ENCODE measurements around the gene AKR1B1.

- TF ChIP-seq, protein P1, sequence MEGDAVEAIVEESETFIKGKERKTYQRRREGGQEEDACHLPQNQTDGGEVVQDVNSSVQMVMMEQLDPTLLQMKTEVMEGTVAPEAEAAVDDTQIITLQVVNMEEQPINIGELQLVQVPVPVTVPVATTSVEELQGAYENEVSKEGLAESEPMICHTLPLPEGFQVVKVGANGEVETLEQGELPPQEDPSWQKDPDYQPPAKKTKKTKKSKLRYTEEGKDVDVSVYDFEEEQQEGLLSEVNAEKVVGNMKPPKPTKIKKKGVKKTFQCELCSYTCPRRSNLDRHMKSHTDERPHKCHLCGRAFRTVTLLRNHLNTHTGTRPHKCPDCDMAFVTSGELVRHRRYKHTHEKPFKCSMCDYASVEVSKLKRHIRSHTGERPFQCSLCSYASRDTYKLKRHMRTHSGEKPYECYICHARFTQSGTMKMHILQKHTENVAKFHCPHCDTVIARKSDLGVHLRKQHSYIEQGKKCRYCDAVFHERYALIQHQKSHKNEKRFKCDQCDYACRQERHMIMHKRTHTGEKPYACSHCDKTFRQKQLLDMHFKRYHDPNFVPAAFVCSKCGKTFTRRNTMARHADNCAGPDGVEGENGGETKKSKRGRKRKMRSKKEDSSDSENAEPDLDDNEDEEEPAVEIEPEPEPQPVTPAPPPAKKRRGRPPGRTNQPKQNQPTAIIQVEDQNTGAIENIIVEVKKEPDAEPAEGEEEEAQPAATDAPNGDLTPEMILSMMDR (IDR thresholded peaks at IDR 0.05): no peak
- TF ChIP-seq ZFX (IDR thresholded peaks at IDR 0.05; ENCODE audit: borderline replicate concordance): no peak
Observed at GRCh38 chr7:134458806-134459698, at the start of gene AKR1B1.

All from 22Rv1 (cell line).